Kidney epithelial cell (primary cell): Measurements from ENCODE around the gene P2RX1. TPM values are rescaled to one million over a fixed set of nuclear protein-coding genes. Genes with fewer than 3 reads are reported as not detected.

Source experiments
- DNase-seq: peaks from one replicate; pipeline ENCODE4 v3.0.0-alpha.2; 2010; ENCODE audit warnings: low read depth
- H3K27me3 ChIP-seq: 2 replicates; pipeline ENCODE4 v1.6.0; 2011; ENCODE audit warnings: low read length; ENCODE audit not compliant: control insufficient read depth, insufficient read depth
- H3K36me3 ChIP-seq: 2 replicates; pipeline ENCODE4 v1.5.1; 2011; ENCODE audit warnings: low read length; ENCODE audit not compliant: control insufficient read depth, insufficient read depth
- H3K4me3 ChIP-seq: 2 replicates; pipeline ENCODE4 v1.5.1; 2011; ENCODE audit warnings: low read depth, mild to moderate bottlenecking, control low read depth, low read length
- total RNA-seq: library from RNA; depleted of rRNA; stranded (reverse); fragments of >200 nt; gene quantifications from 2 replicates; pipeline ENCODE4 v1.2.3, GENCODE V29; 2015
- TF ChIP-seq, protein P1 (sequence below): IDR thresholded peaks from 2 replicates; pipeline ENCODE4 v1.5.1; 2011; ENCODE audit warnings: mild to moderate bottlenecking, moderate library complexity, low read length, control low read depth, inconsistent platforms; ENCODE audit not compliant: insufficient read depth, poor library complexity, severe bottlenecking

P2RX1 gene
- total RNA-seq, result not detected in 2 replicates

DNA sequence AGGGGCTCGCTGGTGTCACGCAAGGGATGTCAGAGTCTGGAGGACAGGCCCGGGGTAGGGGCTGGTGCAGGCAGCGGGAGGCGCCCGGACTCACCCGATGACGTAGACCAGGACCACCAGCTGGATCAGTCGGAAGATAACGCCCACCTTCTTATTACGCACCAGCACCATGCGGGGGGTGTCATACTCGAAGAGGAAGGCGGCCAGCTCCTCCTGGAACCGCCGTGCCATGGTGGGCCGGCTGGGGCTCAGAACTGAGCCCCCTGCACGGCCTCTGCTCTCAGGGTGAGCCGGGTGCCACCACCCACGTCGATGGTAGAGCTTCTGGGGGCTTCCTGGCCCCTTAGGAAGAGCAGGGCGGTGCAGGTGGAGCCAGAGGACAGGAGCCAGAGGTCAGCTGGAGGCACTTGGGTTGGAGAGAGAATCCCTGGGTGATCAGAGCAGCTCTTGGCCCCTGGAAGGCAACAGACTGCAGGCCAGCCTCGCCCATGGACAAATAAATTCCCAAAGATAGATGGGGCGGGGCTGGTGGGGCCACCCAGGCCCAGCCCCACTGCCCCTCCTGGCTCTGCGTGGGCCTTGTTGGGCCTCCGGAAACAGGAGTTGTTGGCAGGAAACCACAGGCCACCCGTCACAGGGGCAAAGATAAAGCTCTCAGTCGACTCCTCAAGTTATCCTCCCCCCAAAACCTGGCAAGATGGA is at the start of gene P2RX1:
Gene P2RX1 (minus strand): TSS at position 471 of the 702 bp plus-strand sequence. CDS start 240 bp downstream, at position 231.
- TF ChIP-seq, protein P1, sequence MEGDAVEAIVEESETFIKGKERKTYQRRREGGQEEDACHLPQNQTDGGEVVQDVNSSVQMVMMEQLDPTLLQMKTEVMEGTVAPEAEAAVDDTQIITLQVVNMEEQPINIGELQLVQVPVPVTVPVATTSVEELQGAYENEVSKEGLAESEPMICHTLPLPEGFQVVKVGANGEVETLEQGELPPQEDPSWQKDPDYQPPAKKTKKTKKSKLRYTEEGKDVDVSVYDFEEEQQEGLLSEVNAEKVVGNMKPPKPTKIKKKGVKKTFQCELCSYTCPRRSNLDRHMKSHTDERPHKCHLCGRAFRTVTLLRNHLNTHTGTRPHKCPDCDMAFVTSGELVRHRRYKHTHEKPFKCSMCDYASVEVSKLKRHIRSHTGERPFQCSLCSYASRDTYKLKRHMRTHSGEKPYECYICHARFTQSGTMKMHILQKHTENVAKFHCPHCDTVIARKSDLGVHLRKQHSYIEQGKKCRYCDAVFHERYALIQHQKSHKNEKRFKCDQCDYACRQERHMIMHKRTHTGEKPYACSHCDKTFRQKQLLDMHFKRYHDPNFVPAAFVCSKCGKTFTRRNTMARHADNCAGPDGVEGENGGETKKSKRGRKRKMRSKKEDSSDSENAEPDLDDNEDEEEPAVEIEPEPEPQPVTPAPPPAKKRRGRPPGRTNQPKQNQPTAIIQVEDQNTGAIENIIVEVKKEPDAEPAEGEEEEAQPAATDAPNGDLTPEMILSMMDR, result no peak
- Histone ChIP-seq H3K4me3 (no peak within 1 kb of the TSS), H3K36me3 (no peaks in the 10 kb centered on the region), H3K27me3 (peaks cover 2% of the 10 kb centered on the region)
- DNase-seq, result no peak

DNA sequence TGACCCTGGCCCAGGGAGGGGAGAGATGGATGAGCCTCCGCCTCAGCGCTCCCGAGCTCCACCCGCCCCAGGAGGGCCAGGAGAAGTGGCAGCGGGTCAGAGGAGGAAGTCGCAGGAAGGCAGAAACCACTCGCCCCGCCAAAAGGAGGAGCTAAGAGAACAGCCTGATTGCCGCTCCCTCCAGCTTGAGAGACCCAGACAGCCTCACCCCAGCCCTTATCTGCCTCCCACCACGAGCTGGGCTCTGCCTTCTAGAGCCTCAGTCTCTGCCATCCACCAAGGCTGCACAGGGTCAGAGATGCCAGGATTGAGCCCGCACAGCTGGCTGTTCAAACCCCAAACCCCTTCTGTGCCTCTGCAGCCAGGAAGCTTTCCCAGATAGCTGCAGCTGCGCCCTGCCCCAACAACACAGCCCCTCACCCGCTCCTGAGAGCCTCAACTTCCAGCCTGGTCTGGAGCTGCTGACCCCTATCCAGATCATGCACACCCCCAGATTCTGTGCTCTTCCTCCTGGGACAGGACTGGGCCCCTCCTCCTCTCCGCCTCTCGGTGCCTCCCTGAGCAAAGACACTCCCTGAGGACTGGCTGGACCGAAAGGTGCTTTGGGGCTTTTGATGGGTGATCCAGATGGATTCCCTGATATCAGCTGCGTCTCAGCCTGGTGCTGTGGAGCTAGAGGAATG is 49.0 kb upstream of the P2RX1 start:
- Histone ChIP-seq H3K4me3 (peak overlapping the region; percentile 31), H3K36me3 (no peaks in the 10 kb centered on the region), H3K27me3 (peaks cover 33% of the 10 kb centered on the region)
- DNase-seq, result no peak
- TF ChIP-seq, protein P1, result peak; percentile 3

DNA sequence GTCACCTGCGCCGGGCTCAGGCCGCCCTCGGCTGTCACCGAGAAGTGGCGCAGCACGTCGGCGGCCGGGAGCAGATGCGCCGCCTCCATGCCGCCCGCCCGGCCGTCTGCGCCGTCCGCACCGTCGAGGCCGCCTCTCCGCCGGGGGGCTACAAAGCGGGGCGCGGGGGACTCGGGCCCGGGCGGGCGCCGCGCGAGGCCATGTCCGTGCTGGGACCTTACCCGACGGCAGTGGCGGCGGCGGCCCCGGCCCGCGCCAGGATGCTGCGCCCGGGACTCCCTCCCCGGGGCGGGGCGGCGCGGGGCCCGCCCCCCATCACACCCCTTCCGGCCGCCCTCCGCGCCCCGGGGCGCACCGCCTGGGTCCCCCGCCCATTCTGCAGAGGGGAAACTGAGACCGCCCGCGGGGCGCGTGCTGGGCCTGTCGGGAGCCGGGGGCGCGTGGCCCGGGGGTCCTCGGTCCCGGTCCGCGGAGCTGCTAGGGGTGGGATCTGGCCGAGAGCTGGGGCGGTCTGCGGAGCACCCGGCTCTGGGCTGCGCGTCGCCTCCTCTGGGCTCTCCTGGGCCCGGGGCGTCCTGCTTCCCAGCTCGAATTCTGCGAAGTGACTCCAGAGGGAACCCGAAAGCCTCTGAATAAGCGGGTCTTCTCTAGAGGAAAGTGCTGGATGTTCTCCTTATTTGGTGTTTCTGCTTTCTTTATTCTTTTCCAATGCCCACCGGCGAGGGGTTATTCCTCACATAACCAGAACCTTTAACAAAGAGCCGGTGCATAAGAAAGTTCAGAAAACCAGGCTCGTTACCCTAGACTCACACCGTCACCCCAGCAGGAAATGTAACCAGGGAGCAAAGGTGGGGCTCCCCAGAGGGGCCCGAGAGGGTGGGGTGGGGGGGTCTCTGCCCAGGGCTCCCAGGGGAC is 48.2 kb upstream of the P2RX1 start, which contains the start of gene ATP2A3:
Gene ATP2A3 (minus strand): TSS at position 235 of the 915 bp plus-strand sequence. CDS start 146 bp downstream, at position 89.
- no peak for DNase-seq
- H3K27me3 ChIP-seq, result peaks cover 33% of the 10 kb centered on the region

DNA sequence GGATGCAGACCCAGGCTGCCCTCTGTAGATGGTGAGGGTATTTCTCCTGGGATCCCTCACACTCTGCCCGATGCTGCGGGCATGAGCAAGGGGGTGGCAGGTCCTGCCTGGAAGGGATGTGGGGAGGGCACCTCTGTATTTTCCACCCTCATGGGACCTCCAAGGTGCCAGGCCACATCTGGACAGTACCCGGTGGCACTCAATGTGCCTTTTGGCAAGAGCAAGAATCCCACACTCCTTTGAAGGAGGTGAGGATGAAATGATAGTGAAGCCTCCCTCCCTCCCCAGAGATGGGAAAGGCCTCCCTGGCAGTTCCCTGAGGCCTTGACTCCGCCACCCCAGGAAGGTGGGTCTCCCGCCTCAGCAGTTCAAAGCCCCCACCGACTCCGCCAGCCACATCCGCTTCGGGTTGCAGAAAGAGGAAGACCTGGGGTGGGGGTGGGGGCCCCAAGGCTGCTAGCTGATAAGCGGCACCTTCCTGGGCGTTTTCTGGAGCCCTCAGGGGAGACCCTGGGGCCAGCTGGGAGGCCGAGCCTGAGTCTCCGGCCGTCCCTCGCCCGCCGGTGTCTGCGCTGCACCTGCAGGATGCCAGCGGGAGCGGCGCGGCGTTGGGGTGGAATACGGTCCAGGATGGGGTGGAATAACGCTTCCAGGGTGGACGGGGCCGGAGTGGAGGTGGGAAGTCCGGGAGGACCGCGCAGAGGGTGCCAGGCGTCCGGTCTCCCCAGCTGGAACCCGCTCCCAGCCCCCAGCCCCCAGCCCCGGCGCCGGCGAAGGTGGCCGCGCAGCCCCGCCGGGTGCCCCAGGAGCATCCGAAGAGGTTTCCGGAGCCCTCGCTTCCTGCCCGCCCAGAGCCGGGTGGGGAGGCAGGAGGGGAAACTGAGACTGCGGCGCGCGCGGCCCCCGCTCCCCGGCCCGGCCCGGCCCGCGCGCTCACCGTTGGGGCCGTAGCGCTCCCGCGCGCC is 47.3 kb upstream of the P2RX1 start:
- peaks cover 33% of the 10 kb centered on the region for H3K27me3 ChIP-seq
- no peak overlapping the region for H3K4me3 ChIP-seq
- TF ChIP-seq, protein P1, result no peak
- H3K36me3 ChIP-seq, result no peaks in the 10 kb centered on the region
- no peak for DNase-seq

More for the DNA sequence above, 48.2 kb upstream of the P2RX1 start, which contains the start of gene ATP2A3:
- Histone ChIP-seq H3K4me3 (peak within 1 kb of the TSS; percentile 31), H3K36me3 (no peaks in the 10 kb centered on the region)
- TF ChIP-seq, protein P1, result no peak

DNA sequence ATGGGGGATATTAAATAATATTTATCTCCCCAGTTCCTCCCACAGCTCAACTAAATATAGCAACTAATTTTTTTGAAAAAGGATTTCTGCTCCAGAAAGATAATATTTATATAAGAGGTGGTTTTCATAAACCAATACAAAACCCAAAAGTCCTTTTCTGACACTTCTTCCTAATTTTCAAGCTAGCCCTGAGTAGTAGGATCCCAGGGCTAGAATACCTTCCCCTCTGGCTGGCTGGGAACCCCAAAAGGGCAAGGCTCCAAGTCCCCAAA is 46.6 kb upstream of the P2RX1 start:
- no peak overlapping the region for H3K4me3 ChIP-seq
- H3K27me3 ChIP-seq, result peaks cover 33% of the 10 kb centered on the region
- no peak for DNase-seq
- TF ChIP-seq, protein P1, result no peak
- no peaks in the 10 kb centered on the region for H3K36me3 ChIP-seq
